ENCODE measurements around the gene SPATA9. TPM values are rescaled to one million over a fixed set of nuclear protein-coding genes. Genes with fewer than 3 reads are reported as not detected.

Gene SPATA9
- total RNA-seq, 1 experiment from 2014 or later, result not detected

DNA sequence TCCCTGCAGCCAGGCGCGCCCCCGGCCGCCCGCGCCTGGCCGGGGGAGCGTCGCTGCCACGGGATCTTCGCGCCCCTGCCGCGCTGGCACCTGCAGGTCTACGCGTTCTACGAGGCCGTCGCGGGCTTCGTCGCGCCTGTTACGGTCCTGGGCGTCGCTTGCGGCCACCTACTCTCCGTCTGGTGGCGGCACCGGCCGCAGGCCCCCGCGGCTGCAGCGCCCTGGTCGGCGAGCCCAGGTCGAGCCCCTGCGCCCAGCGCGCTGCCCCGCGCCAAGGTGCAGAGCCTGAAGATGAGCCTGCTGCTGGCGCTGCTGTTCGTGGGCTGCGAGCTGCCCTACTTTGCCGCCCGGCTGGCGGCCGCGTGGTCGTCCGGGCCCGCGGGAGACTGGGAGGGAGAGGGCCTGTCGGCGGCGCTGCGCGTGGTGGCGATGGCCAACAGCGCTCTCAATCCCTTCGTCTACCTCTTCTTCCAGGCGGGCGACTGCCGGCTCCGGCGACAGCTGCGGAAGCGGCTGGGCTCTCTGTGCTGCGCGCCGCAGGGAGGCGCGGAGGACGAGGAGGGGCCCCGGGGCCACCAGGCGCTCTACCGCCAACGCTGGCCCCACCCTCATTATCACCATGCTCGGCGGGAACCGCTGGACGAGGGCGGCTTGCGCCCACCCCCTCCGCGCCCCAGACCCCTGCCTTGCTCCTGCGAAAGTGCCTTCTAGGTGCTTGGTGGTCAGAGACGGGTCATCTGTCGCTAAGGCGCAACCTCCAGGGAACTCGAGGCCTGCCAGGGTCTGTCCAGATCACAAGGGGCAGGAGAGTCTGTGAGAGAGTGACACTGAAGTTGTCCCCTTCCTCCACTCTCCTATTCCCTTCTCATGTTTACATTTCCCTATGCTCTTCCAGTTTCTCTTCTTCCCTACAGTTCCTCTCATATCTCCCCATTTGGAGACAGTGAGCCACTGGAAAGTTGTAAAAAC is 61.6 kb downstream of the SPATA9 start:
- BruUV-seq (replicated peaks), result no TSS peak
- DNase-seq (ENCODE audit: low read depth, low spot score) (no peak), ATAC-seq (no peak)
- ChIA-PET POLR2A (no interaction called here), RAD21 (ENCODE audit: low non-redundant PET in 1 of 2, low total read pairs in 2 of 2, uncharacterized antibody in 2 of 2, unreplicated experiment in 2 of 2) (no interaction called here), CTCF (no interaction called here)
- H3K9ac ChIP-seq (ENCODE audit: low read length), result no peak overlapping the region
- H3K27ac ChIP-seq (ENCODE audit: low read depth, low read length), result no peak overlapping the region
- H3K4me3 ChIP-seq (replicated peaks in 1 of 2; ENCODE audit: low read depth in 1 of 2, low read length in 2 of 2), result no peak overlapping the region
- no peaks in the 10 kb centered on the region for H3K36me3 ChIP-seq (ENCODE audit: control insufficient read depth in 1 of 2, insufficient read depth in 2 of 2, low read length in 2 of 2)
- no peaks in the 10 kb centered on the region for H3K79me2 ChIP-seq (ENCODE audit: insufficient read depth, low read length)
- H3K9me3 ChIP-seq (ENCODE audit: control insufficient read depth in 1 of 2, insufficient read depth in 1 of 2, low read depth in 1 of 2, low read length in 2 of 2), result no peaks in the 10 kb centered on the region
- no peak for TF ChIP-seq SRF (IDR thresholded peaks at IDR 0.05; ENCODE audit: low read depth)
- TF ChIP-seq RAD21 (IDR thresholded peaks at IDR 0.05; ENCODE audit: low read depth), result no peak
- TF ChIP-seq, protein P1, sequence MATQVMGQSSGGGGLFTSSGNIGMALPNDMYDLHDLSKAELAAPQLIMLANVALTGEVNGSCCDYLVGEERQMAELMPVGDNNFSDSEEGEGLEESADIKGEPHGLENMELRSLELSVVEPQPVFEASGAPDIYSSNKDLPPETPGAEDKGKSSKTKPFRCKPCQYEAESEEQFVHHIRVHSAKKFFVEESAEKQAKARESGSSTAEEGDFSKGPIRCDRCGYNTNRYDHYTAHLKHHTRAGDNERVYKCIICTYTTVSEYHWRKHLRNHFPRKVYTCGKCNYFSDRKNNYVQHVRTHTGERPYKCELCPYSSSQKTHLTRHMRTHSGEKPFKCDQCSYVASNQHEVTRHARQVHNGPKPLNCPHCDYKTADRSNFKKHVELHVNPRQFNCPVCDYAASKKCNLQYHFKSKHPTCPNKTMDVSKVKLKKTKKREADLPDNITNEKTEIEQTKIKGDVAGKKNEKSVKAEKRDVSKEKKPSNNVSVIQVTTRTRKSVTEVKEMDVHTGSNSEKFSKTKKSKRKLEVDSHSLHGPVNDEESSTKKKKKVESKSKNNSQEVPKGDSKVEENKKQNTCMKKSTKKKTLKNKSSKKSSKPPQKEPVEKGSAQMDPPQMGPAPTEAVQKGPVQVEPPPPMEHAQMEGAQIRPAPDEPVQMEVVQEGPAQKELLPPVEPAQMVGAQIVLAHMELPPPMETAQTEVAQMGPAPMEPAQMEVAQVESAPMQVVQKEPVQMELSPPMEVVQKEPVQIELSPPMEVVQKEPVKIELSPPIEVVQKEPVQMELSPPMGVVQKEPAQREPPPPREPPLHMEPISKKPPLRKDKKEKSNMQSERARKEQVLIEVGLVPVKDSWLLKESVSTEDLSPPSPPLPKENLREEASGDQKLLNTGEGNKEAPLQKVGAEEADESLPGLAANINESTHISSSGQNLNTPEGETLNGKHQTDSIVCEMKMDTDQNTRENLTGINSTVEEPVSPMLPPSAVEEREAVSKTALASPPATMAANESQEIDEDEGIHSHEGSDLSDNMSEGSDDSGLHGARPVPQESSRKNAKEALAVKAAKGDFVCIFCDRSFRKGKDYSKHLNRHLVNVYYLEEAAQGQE (IDR thresholded peaks at IDR 0.05; ENCODE audit: low read depth), result no peak
- TF ChIP-seq, protein P2, sequence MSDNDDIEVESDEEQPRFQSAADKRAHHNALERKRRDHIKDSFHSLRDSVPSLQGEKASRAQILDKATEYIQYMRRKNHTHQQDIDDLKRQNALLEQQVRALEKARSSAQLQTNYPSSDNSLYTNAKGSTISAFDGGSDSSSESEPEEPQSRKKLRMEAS (IDR thresholded peaks at IDR 0.05), result no peak
- no peak for TF ChIP-seq ZNF274 (IDR thresholded peaks at IDR 0.05; ENCODE audit: low read depth, low read length)
- TF ChIP-seq, protein P3, sequence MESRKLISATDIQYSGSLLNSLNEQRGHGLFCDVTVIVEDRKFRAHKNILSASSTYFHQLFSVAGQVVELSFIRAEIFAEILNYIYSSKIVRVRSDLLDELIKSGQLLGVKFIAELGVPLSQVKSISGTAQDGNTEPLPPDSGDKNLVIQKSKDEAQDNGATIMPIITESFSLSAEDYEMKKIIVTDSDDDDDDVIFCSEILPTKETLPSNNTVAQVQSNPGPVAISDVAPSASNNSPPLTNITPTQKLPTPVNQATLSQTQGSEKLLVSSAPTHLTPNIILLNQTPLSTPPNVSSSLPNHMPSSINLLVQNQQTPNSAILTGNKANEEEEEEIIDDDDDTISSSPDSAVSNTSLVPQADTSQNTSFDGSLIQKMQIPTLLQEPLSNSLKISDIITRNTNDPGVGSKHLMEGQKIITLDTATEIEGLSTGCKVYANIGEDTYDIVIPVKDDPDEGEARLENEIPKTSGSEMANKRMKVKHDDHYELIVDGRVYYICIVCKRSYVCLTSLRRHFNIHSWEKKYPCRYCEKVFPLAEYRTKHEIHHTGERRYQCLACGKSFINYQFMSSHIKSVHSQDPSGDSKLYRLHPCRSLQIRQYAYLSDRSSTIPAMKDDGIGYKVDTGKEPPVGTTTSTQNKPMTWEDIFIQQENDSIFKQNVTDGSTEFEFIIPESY (IDR thresholded peaks at IDR 0.05; ENCODE audit: extremely low read depth, insufficient replicate concordance, low read length), result no peak
- TF ChIP-seq SP1 (IDR thresholded peaks at IDR 0.05; ENCODE audit: low read depth), result no peak
- TF ChIP-seq, protein P4, sequence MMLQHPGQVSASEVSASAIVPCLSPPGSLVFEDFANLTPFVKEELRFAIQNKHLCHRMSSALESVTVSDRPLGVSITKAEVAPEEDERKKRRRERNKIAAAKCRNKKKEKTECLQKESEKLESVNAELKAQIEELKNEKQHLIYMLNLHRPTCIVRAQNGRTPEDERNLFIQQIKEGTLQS (IDR thresholded peaks at IDR 0.05), result no peak
- TF ChIP-seq TCF7L2 (IDR thresholded peaks at IDR 0.05; ENCODE audit: borderline replicate concordance, extremely low read depth, insufficient read depth, insufficient read length), result no peak
- no peak for TF ChIP-seq YY1 (IDR thresholded peaks at IDR 0.05; ENCODE audit: extremely low read depth, insufficient replicate concordance, low read depth, low read length)
- TF ChIP-seq POLR2AphosphoS5 (IDR thresholded peaks at IDR 0.05; ENCODE audit: low read depth, low read length), result no peak
- no peak for TF ChIP-seq JUND (IDR thresholded peaks at IDR 0.05)
- TF ChIP-seq CBX3 (IDR thresholded peaks at IDR 0.05; ENCODE audit: low read depth), result no peak
- TF ChIP-seq SIN3A (IDR thresholded peaks at IDR 0.05; ENCODE audit: low read depth), result no peak
- no peak for TF ChIP-seq FOSL1 (IDR thresholded peaks at IDR 0.05; ENCODE audit: low read depth)
- TF ChIP-seq CEBPB (IDR thresholded peaks at IDR 0.05; ENCODE audit: low read depth), result no peak
- TF ChIP-seq EZH2 (IDR thresholded peaks at IDR 0.05), result no peak
- TF ChIP-seq EGR1 (IDR thresholded peaks at IDR 0.05; ENCODE audit: low read depth), result no peak
- TF ChIP-seq POLR2A (IDR thresholded peaks at IDR 0.05; ENCODE audit: borderline replicate concordance, extremely low read depth, insufficient read depth, insufficient read length), result no peak
- no peak overlapping the region for H2AFZ ChIP-seq (ENCODE audit: low read depth, low read length, poor library complexity, severe bottlenecking)
- no peaks in the 10 kb centered on the region for H3K27me3 ChIP-seq (ENCODE audit: insufficient read depth, low read length)
- no peaks in the 10 kb centered on the region; the same call in 1 of the 2 replicates for H3K9me2 ChIP-seq (ENCODE audit: insufficient read depth)
- no peak overlapping the region for H3K4me2 ChIP-seq (ENCODE audit: low read length)
- no peaks in the 10 kb centered on the region for H4K20me1 ChIP-seq (ENCODE audit: insufficient read depth)
- H3K4me1 ChIP-seq (ENCODE audit: control insufficient read depth in 1 of 2, insufficient read depth in 2 of 2, low read length in 2 of 2), result no peaks in the 10 kb centered on the region
- intact Hi-C loops (cut with micrococcal nuclease), result no loop called here

Measured in HCT116 (cell line).